ENCODE data around the gene CERT1.
"Not testable (repeated sequence)": the region's sequence is repeated elsewhere in the genome, so short reads cannot be mapped to it uniquely, and the experiment has no call there.

Gene CERT1

DNA sequence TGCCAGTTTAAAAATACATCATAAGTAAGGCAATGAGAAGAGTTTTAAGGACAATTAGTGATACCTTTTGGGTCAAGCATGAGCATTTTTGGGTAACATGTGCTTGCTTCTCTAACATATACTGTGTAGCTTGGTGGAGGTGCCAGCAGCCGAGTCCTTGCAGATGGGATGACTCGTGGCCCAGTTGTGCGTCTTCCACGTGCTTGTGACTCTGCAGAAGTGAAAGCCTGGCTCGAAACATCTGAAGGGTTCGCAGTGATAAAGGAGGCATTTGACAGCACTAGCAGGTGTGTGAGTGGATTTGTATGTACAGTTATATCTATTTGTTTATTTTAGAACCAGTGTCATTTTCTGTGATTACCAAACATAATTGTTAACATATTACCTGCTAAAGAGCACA is 156.2 kb downstream of the CERT1 start:
- in situ Hi-C loops (cut with MboI; ENCODE audit: low sequenced_read_pairs), result no loop called here

DNA sequence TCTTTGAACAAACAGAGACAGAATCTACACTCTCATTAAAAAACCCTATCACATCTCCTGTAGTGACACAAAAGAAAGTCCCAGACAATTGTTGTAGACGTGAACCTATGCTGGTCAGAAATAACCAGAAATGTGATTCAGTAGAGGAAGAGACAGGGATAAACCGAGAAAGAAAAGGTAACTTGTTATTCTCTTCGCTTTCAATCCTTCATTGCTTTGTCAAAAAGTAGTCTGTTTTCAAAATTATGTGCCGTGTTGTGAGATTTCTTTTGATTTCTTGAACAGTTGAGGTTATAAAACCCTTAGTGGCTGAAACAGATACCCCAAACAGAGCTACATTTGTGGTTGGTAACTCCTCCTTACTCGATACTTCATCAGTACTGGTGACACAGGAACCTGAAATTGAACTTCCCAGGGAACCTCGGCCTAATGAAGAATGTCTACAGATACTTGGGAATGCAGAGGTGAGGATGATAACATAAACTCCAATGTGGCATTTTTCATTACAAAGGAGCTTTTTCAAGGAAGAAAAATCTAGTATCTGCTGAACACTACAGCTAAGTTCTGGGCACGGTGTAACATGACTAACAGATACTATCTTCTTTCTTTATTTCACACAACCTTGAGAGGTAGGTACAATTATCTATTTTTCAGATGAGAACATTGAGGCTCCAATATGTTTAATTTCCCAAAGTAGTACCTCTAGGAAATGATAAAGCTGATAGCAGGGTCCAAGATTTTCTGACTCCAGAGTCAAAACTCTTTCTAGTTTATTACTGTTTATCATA is 160.1 kb downstream of the CERT1 start:
- in situ Hi-C loops (cut with MboI; ENCODE audit: low sequenced_read_pairs), result no loop called here

DNA sequence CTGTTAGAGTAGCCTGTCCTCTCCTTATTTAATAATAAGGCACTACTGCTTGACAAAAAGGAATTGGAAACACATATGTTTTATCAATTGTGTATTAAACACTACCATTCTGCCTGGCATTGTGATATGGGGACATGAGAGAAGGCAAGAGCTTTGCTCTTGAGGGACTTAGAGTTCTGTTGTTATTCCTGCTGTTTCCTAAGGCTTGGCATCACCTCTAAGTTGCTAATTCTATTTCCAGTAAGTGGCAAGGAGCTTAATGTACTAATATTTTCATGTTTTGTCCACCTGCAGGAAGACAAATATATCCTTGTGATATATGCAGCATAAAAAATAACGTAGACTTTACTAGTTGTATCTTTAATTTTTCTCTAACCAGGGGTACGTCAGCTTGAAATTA is 161.8 kb downstream of the CERT1 start:
- in situ Hi-C loops (cut with MboI; ENCODE audit: low sequenced_read_pairs), result no loop called here

DNA sequence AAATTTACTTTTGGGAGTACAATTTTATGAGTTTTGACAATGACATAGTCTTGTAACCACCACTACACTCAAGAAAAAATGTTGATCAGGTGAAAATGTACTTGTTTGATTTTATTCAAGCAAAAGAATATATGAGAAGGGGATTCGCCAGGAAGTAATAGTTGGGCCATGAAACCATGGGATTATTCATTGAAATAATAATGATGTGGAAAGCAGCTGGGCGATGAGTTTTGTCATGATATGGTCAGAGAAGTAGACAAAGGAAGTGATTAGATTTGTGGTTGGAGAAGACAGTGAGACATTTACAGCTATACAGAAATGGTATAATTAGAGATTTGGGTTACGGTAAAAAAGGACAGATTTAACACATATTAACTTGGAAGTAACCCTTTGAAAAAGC is 163.2 kb downstream of the CERT1 start:
- in situ Hi-C loops (cut with MboI; ENCODE audit: low sequenced_read_pairs), result no loop called here

DNA sequence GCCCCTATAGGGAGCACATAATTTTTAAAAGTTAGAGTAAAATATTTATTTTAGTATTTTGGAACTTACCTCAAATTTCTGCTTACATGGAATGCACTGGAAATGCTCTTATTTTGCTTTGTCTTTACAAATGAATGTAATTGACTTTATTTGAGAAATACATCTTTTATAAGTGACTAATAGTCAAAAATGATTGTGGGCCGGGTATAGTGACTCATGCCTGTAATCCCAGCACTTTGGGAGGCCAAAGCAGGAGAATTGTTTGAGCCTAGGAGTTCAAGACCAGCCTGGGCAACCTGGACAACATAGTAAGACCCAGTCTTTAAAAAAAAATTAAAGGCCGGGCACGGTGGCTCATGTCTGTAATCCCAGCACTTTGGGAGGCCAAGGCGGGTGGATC is 168.6 kb downstream of the CERT1 start:
- in situ Hi-C loops (cut with MboI; ENCODE audit: low sequenced_read_pairs), result no loop called here

DNA sequence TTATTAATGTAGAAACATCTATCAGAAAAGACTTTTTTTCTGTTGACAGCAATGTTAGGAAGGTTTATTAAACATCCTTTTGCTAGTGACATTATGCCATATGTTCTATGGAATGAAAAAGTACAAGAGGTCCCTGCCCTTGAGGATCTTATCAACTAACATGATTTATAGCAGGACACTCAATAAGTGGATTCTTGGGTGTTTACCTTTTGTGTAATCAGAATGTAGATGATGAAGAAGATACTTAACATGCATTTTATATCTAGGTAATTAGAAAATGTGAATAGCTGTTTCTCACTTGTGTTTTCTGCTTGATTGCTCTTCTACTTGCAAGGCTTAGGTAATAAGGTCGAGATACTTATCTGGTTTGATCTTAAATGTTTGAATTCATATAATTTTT is 169.5 kb downstream of the CERT1 start:
- in situ Hi-C loops (cut with MboI; ENCODE audit: low sequenced_read_pairs), result no loop called here

DNA sequence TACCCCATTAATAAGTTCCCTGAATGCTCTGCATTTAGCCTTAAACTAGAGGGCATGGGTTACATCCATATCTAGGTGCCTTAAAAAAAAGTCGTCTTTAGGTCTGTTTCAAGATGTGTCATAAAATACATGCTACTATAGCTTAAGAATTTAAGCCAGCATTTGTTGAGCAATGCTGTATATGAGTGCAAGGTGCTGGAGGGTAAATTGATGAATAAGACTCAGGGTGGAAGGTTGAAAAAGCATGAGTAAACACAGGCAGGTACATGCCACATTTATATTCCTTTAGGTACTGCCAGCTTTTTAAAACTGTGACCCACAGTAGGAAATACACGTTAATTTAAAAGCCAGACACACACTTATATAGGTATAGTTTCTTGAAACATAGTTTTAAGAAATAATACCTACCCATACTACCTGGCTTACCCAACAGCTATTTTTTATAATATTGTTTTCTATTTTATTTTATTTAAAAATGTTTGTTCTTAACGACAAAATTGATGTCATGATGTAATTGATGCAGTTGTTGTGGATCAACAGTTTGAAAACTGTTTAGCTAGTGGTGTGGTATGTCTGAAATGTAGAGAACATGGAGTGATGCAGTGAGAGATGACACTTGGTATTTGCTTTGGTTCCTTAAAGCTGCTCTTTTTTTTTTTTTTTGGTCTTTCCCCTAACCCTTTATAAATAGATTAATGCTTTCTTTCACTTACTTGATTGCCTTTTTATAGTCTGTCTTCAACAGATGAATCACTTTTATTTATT is 170.5 kb downstream of the CERT1 start:
- in situ Hi-C loops (cut with MboI; ENCODE audit: low sequenced_read_pairs), result no loop called here

DNA sequence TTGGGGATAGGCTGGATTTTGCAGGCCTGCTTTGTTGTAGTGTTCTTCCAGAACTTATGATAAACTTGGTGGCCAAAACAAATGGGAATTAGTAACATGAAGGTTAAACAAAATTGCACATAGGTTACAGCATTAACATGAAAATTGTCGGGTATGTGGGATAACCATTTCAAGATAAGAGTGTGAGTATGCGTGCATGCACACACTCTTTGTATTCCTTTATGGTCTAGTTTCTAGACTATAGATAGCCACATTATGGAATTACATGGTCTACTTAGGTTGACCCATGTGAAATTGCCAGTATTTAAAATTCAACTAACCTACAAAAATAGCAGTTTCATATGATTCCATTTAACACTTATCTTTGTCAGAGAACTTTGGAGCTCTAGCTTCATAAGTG is 173.0 kb downstream of the CERT1 start:
- in situ Hi-C loops (cut with MboI; ENCODE audit: low sequenced_read_pairs), result no loop called here

DNA sequence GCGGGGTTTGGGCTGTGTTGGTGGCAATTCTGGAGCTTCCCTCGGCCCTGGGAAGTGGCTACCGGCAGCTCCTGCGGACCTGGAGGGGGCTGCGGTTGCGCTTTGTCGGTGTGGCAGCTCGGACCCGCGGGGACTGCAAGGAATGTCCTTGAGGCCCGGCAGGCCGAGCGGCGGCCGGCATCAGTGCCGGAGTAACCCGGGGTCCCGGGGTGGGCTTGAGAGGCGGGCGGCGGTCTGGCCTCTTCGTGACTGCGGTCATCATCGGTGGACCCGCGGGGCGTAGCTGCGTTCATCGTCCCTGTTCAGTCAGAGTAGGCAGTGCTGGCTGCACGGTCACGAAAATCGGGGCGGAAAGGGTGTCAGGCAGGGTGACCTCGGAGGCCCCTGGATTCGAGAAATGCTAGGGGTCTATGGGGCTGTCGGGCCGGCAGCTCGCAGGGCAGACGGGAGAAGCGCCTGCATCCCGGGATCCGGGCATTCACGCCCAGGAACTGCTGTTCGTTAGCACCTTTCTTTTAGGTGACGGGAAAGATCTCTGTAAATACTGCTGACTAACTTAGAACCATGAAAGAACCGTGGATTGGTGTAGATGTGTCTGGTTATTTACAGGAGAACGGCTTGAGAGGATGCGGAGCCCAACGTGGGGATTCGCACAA is 173.9 kb downstream of the CERT1 start:
- in situ Hi-C loops (cut with MboI; ENCODE audit: low sequenced_read_pairs), result no loop called here

DNA sequence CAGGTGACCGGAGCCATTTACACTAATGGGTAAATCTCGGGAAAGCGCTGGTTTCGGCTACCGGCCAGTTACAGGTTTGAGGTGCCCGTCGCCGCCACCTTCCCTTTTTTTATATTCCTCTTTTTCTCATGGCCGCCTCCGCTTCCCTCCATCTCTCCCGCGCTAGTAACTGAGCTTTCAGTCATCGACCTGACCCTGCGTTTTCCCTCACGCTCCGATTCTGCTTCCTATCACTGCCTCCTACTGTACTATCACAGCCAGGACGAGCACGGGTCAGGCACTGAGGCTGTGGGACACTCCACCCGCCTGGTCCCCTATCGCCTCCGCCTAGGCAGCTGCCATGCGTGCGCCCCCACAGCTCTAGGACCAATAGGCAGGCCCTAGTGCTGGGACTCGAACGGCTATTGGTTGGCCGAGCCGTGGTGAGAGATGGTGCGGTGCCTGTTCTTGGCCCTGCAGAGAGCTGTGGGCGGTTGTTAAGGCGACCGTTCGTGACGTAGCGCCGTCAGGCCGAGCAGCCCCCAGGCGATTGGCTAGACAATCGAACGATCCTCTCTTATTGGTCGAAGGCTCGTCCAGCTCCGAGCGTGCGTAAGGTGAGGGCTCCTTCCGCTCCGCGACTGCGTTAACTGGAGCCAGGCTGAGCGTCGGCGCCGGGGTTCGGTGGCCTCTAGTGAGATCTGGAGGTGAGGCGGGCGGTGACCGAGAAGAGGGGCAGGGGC is 174.7 kb downstream of the CERT1 start, which contains the start of gene HMGCR:
Gene HMGCR, plus strand, starts transcription at position 606 of the 722 bp plus-strand sequence. CDS start 5,386 bp downstream, outside the sequence.
- in situ Hi-C loops (cut with MboI; ENCODE audit: low sequenced_read_pairs), result no loop called here

DNA sequence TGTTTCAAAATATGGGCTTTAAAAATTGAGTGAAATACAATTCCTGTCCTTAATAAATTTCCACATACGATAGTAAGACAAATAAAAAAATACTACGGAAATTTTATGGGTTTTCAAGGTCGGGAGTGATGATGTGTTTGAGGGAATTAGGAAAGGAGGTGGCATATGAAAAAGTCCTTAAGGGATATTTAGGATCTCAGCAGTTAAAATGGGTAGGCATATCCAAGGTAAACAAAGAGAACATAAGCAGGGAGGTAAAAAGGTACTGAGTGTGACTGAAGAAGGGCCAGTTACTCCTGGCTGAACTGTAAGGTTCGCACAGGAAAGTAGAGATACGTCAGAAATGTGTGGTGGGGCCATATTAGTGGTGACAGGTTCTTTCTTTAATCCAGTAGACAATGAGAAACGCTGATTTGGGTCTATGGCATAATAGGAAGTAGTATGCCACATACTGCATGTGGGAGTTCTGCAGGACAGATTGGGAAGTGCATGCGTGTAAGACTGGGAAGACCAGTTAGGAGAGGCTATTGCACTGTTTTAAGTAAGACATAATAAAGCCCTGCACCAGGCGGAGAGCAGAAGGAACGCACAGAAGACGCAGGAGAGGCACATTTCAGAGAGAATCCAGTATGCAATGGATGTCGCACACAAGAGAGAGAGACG is 175.3 kb downstream of the CERT1 start:
- in situ Hi-C loops (cut with MboI; ENCODE audit: low sequenced_read_pairs), result no loop called here

DNA sequence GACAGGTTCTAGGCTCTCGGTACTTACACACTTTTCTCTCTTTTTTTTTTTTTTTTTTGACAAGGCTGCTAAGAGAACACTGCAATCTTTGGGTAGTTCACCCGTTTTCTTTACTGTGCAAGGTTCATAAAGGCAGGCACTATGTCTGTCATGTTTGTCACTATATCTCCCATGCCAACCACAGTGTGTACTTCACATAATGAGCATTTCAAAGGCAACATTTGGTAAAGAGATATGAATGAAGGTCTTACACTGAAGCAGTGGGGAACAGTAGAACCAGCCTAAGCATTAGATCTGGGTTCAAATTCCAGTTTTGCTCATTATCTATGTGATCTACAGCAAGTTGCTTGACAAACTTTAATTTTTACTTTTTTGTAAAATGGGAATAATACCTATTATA is 175.9 kb downstream of the CERT1 start:
- in situ Hi-C loops (cut with MboI; ENCODE audit: low sequenced_read_pairs), result no loop called here

DNA sequence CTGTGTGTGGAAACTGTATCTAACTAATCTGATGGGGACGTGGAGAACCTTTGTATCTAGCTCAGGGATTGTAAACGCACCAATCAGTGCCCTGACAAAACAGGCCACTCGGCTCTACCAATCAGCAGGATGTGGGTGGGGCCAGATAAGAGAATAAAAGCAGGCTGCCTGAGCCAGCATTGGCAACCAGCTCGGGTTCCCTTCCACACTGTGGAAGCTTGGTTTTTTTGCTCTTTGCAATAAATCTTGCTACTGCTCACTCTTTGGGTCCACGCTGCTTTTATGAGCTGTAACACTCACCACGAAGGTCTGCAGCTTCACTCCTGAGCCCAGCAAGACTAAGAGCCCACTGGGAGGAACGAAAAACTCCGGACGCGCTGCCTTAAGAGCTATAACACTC is 177.0 kb downstream of the CERT1 start:
- in situ Hi-C loops (cut with MboI; ENCODE audit: low sequenced_read_pairs), result not testable (repeated sequence)

DNA sequence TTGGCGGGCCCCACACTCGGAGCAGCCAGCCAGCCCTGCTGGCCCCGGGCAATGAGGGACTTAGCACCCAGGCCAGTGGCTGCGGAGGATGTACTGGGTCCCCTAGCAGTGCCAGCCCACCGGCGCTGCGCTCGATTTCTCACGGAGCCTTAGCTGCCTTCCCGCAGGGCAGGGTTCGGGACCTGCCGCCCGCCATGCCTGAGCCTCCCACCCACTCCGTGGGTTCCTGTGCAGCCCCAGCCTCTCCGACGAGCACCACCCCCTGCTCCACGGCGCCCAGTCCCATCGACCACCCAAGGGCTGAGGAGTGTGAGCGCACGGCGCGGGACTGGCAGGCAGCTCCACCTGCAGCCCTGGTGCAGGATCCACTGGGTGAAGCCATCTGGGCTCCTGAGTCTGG is 177.7 kb downstream of the CERT1 start:
- in situ Hi-C loops (cut with MboI; ENCODE audit: low sequenced_read_pairs), result not testable (repeated sequence)

DNA sequence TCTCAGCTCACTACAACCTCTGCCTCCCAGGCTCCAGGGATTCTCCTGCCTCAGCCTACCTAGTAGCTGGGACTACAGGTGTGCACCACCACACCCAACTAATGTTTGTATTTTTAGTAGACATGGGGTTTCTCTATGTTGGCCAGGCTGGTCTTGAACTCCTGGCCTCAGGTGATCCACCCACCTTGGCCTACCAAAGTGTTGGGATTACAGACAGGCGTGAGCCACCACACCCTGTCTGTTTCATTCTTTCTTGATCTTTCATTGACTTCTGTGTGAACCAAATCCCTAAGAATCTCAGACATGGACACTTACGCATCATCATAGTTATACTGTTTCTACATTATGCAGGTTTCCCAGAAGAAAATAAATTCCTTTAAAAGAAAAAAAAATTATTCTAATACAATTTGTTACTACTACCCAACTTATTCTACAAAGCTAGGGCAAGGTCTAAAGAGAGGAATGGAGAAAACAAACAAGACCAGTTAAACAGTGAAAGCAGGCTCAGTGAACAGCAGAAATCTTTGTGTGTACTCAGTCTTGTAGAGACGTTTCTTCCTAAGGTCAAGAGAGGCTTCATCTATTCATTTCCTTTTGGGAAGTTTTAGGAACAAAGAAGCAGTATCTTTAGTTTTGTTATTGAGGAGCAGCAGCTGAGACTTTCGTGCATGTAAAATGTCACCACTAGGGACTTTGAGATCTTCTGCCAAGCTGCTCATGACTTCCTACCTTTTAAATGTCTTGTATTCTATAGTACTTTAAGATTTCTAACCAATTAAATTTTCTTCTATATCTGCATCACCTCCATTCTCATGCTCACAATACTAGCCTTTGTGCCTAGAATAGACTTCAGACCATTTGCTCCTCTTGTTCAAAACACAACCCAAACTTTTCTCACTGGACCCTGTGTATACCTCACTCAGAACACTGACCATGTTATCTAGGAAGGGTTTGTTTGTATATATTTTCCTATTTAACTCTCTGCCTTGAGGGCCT is 180.0 kb downstream of the CERT1 start:
- in situ Hi-C loops (cut with MboI; ENCODE audit: low sequenced_read_pairs), result no loop called here

DNA sequence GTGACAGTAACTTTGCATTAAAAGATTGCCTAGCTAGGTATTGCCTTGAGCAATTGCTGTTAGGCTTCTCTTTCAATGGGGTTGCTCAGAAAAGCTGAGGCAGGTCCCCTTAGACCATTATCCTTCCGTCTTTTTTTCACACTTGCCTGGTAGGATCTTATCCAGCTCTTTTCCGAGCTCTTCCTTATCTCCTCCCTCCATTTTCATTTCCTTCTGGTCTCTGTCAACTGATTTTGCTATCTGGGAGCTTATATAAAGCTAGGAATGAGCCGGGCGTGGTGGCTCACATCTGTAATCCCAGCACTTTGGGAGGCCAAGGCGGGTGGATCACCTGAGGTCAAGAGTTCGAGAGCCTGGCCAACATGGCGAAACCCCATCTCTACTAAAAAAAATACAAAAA is 181.0 kb downstream of the CERT1 start:
- in situ Hi-C loops (cut with MboI; ENCODE audit: low sequenced_read_pairs), result no loop called here
